Stimulated activated CD8-positive, alpha-beta memory T cell treated with anti-CD3 and anti-CD28 coated beads, Interleukin-7, amount 100 ng/mL, for 1 hour (primary cell): ENCODE results near the gene EML1.

ENCODE experiments used
- DNase-seq, 2 donors: peaks; one replicate each; pipeline ENCODE4 v3.0.0-alpha.2; 2020; ENCODE audit warnings: low read depth in 2 of 2

The EML1 gene

DNA sequence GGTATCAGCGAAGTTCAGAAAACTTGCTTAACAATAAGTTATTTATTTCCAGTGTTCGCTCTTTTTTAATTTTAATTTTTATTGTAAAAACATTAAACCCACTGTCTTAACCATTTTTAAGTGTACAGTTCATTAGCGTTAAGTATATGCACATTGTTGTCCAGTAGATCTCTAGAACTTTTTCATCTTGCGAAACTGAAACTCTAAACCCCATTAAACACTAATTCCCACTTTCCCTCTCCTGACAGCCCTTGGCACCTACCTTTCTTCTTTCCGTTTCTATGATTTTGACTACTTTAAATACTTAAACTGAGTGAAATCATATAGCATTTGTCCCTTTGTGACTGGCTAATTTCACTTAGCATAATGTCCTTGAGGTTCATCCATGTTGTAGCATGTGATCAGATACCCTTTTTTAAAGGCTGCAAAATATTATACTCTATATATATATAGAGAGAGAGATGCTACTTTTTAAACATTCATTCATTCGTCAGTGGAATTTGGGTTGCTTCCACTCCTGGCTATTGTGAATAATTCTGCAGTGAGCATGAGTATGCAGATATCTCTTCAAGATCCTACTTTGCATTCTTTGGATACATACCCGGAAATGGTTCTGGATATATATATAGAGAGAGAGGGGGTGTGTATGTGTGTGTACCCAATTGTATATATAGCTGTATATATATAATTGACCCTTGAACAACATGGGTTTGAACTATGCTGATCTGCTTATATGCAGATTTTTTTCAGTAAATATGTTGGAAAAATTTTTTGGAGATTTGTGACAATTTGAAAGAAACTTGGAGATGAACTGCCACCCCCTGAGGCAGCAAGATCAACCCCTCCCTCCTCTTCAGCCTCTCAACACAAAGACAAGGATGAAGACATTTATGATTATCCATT, 197.3 kb downstream of the EML1 start:
- no peak for DNase-seq

DNA sequence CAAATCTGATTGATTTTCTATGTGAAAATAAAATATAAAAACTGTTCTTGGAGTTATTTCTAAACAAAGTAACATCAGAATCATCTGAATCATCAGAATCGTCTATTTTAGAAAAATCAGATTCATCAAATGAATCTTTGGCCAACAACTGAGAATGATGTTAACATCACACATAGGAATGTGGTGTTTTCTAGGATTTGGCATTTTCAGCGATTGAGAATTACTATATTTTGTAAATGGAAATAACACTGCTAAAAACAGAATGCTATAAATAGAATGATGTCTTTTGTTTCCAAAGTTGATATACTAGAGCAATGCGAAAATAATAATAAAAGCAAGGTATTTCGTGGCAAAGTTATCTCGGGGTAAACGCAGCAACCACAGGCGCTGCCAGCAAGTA, 198.1 kb downstream of the EML1 start:
- DNase-seq: no peak
